ENCODE measurements around the gene CALML5.

DNA sequence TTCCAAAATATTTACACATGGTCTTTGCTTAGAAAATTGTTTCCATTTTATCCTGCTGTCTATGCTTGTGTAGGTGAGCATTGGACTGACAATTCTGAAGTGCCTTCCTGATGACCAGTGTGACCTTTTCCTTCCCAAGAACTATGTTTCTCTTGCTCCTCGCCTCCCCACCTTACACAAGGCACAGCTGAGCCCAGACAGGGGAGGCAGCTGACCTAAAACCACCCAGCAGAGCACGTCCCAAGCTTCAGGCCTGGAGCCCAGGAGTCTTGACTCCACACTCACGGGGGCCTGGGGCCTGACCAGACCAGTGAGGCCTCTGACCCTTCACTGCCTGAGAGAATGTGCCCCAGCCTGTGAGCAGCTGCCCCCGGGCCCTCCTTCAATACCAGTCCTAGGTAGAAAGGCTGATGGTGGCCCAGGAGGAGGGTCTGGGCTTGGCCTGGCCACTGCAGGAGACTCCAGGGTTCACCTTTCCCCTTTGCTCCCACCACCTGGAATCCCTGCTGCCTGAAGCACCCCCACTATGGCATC, 7.0 kb downstream of the CALML5 start:
- TF ChIP-seq, protein P1, sequence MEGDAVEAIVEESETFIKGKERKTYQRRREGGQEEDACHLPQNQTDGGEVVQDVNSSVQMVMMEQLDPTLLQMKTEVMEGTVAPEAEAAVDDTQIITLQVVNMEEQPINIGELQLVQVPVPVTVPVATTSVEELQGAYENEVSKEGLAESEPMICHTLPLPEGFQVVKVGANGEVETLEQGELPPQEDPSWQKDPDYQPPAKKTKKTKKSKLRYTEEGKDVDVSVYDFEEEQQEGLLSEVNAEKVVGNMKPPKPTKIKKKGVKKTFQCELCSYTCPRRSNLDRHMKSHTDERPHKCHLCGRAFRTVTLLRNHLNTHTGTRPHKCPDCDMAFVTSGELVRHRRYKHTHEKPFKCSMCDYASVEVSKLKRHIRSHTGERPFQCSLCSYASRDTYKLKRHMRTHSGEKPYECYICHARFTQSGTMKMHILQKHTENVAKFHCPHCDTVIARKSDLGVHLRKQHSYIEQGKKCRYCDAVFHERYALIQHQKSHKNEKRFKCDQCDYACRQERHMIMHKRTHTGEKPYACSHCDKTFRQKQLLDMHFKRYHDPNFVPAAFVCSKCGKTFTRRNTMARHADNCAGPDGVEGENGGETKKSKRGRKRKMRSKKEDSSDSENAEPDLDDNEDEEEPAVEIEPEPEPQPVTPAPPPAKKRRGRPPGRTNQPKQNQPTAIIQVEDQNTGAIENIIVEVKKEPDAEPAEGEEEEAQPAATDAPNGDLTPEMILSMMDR (IDR thresholded peaks at IDR 0.05; ENCODE audit: poor library complexity, severe bottlenecking) = no peak
- TF ChIP-seq SMC3 (conservative IDR thresholded peaks at IDR 0.05; ENCODE audit: poor library complexity) (no peak), EZH2 (IDR thresholded peaks at IDR 0.05; ENCODE audit: borderline replicate concordance, insufficient read depth, low read length, poor library complexity, severe bottlenecking) (no peak), POLR2AphosphoS5 (IDR thresholded peaks at IDR 0.05) (no peak)
- TF ChIP-seq, protein P2, sequence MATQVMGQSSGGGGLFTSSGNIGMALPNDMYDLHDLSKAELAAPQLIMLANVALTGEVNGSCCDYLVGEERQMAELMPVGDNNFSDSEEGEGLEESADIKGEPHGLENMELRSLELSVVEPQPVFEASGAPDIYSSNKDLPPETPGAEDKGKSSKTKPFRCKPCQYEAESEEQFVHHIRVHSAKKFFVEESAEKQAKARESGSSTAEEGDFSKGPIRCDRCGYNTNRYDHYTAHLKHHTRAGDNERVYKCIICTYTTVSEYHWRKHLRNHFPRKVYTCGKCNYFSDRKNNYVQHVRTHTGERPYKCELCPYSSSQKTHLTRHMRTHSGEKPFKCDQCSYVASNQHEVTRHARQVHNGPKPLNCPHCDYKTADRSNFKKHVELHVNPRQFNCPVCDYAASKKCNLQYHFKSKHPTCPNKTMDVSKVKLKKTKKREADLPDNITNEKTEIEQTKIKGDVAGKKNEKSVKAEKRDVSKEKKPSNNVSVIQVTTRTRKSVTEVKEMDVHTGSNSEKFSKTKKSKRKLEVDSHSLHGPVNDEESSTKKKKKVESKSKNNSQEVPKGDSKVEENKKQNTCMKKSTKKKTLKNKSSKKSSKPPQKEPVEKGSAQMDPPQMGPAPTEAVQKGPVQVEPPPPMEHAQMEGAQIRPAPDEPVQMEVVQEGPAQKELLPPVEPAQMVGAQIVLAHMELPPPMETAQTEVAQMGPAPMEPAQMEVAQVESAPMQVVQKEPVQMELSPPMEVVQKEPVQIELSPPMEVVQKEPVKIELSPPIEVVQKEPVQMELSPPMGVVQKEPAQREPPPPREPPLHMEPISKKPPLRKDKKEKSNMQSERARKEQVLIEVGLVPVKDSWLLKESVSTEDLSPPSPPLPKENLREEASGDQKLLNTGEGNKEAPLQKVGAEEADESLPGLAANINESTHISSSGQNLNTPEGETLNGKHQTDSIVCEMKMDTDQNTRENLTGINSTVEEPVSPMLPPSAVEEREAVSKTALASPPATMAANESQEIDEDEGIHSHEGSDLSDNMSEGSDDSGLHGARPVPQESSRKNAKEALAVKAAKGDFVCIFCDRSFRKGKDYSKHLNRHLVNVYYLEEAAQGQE (IDR thresholded peaks at IDR 0.05; ENCODE audit: borderline replicate concordance) = no peak

Data from neural cell (in vitro differentiated cells).